A549 (cell line): ENCODE measurements around the gene PNLIPRP1. TPM values are rescaled to one million over a fixed set of nuclear protein-coding genes. Genes with fewer than 3 reads are reported as not detected.
A peak's percentile ranks its signal among the peaks of the same experiment; 100 is the strongest.

ENCODE experiments used
- ATAC-seq, 2 experiments: fragments of 200-7000 bp in 1 of 2; fragments of >200 bp in 1 of 2; cut with Nextera tagmentation in 1 of 2; cut with Tn5 transposase in 1 of 2; 3 replicates each; pipeline versions ENCODE4 v1.8.0 to v1.9.1; 2018 to 2020; ENCODE audit warnings: mild to moderate bottlenecking in 1 of 2, moderate library complexity in 1 of 2
- CTCF ChIA-PET: fragments of 300-600 bp; sonication (Branson Sonifier 250); formaldehyde crosslinking; extraction: SDS; loops from one replicate; lab custom pipeline; 2021; ENCODE audit warnings: antibody characterized with exemption, inconsistent platforms; lab: Yijun Ruan, JAX
- POLR2A ChIA-PET: fragments of 350-600 bp; formaldehyde crosslinking; extraction: SDS; loops from one replicate; lab custom pipeline; 2021; ENCODE audit warnings: antibody characterized with exemption, inconsistent platforms; lab: Yijun Ruan, JAX
- DNase-seq, 2 experiments: peaks; one replicate each; pipeline versions ENCODE4 v3.0.0 to v3.0.0-alpha.2; 2011 to 2016; ENCODE audit warnings: low read depth in 1 of 2, low spot score in 1 of 2
- FAIRE-seq: peaks from 2 replicates; lab custom pipeline; 2011; peaks lifted over from hg19 to GRCh38; lab: Jason Lieb, UNC
- H3K27ac ChIP-seq, 2 experiments: fragments of >200 bp; sonication (Bioruptor Twin); formaldehyde crosslinking; 3 replicates each; pipeline ENCODE4 v1.5.1; 2016 to 2017
- H3K4me1 ChIP-seq: fragments of >200 bp; sonication (Bioruptor Twin); formaldehyde crosslinking; 3 replicates; pipeline ENCODE4 v1.6.1; 2016
- H3K4me2 ChIP-seq: fragments of >200 bp; sonication (Bioruptor Twin); formaldehyde crosslinking; 3 replicates; pipeline ENCODE4 v1.6.1; 2016
- H3K4me3 ChIP-seq: fragments of >200 bp; sonication (Bioruptor Twin); formaldehyde crosslinking; 3 replicates; pipeline ENCODE4 v1.5.1; 2016
- H3K9me3 ChIP-seq: fragments of >200 bp; sonication (Bioruptor Twin); formaldehyde crosslinking; 3 replicates; pipeline ENCODE4 v1.6.1; 2016
- CBX8 ChIP-seq: fragments of 200-600 bp; sonication (generic); IDR thresholded peaks from 2 replicates; pipeline ENCODE4 v1.6.1; 2016
- EHMT2 ChIP-seq: fragments of 200-600 bp; sonication (generic); IDR thresholded peaks from 2 replicates; pipeline ENCODE4 v1.6.1; 2016; ENCODE audit warnings: antibody characterized with exemption, low read depth, mild to moderate bottlenecking, moderate library complexity
- FOXS1 ChIP-seq: fragments of 250-450 bp; sonication (Bioruptor Pico); IDR thresholded peaks from 2 replicates; pipeline ENCODE4 v1.5.0; 2020; ENCODE audit warnings: mild to moderate bottlenecking, moderate library complexity
- HEYL ChIP-seq: fragments of 250-450 bp; sonication (Bioruptor Pico); IDR thresholded peaks from 2 replicates; pipeline ENCODE4 v1.8.0; 2021; ENCODE audit warnings: mild to moderate bottlenecking, moderate library complexity
- HOXA7 ChIP-seq: fragments of 250-450 bp; sonication (Bioruptor Pico); IDR thresholded peaks from 2 replicates; pipeline ENCODE4 v1.5.0; 2020; ENCODE audit warnings: mild to moderate bottlenecking, moderate library complexity
- MAFK ChIP-seq: fragments of 450-650 bp; IDR thresholded peaks from 2 replicates; pipeline ENCODE4 v1.6.1; 2014; ENCODE audit not compliant: partially characterized antibody
- MAZ ChIP-seq: fragments of 150-350 bp; IDR thresholded peaks from 2 replicates; pipeline ENCODE4 v1.6.1; 2014; ENCODE audit warnings: antibody characterized with exemption, low read depth, low read length, borderline replicate concordance
- NR3C1 ChIP-seq: fragments of >200 bp; sonication (Bioruptor Twin); formaldehyde crosslinking; IDR thresholded peaks from 3 replicates; pipeline ENCODE4 v1.6.1; 2017
- RCOR1 ChIP-seq: fragments of 150-350 bp; IDR thresholded peaks from 2 replicates; pipeline ENCODE4 v1.6.1; 2014; ENCODE audit warnings: antibody characterized with exemption, low read length, low read depth
- RFX5 ChIP-seq: fragments of 450-650 bp; IDR thresholded peaks from 2 replicates; pipeline ENCODE4 v1.7.1; 2014; ENCODE audit warnings: antibody characterized with exemption, mild to moderate bottlenecking, moderate library complexity
- RNF2 ChIP-seq: fragments of 200-600 bp; sonication (generic); IDR thresholded peaks from 2 replicates; pipeline ENCODE4 v1.6.1; 2016; ENCODE audit warnings: low read depth, mild to moderate bottlenecking, antibody characterized with exemption, moderate library complexity, borderline replicate concordance
- TFCP2L1 ChIP-seq: fragments of 250-450 bp; sonication (Bioruptor Pico); IDR thresholded peaks from 2 replicates; pipeline ENCODE4 v1.5.0; 2021; ENCODE audit warnings: mild to moderate bottlenecking
- ZC3H11A ChIP-seq: fragments of 450-650 bp; IDR thresholded peaks from 2 replicates; pipeline ENCODE4 v1.6.1; 2014; ENCODE audit warnings: antibody characterized with exemption, mild to moderate bottlenecking
- ZNF302 ChIP-seq: fragments of 250-450 bp; sonication (Bioruptor Pico); IDR thresholded peaks from 2 replicates; pipeline ENCODE4 v1.9.0; 2021; ENCODE audit warnings: inconsistent platforms, mild to moderate bottlenecking, moderate library complexity
- WGBS: methylation state at CpG from one replicate; pipeline ENCODE4 v1.1.6; 2017; ENCODE audit errors: missing lambda C conversion rate; 5-methylcytosine and 5-hydroxymethylcytosine counted together
- polyA plus RNA-seq, 4 experiments: library from polyadenylated mRNA; depleted of rRNA in 3 of 4; stranded (reverse); fragments of >200 nt; fragmentation: RNase III in 1 of 4; extraction: RNeasy Plus Mini Kit Qiagen cat#74134 plus additional on column Dnase treatment in 1 of 4; gene quantifications; 2 replicates in 3 of 4; 3 replicates in 1 of 4; pipeline ENCODE4 v1.2.3, GENCODE V29; 2011 to 2017
- TF ChIP-seq, protein P1 (sequence below): fragments of >200 bp; sonication (Bioruptor Twin); formaldehyde crosslinking; IDR thresholded peaks from 3 replicates; pipeline ENCODE4 v1.5.1; 2016
- TF ChIP-seq, protein P2 (sequence below): IDR thresholded peaks from 2 replicates; pipeline ENCODE4 v1.6.1; 2012
- TF ChIP-seq, protein P3 (sequence below): fragments of 250-450 bp; sonication (Bioruptor Pico); IDR thresholded peaks from 2 replicates; pipeline ENCODE4 v1.5.0; 2021; ENCODE audit warnings: mild to moderate bottlenecking, moderate library complexity, borderline replicate concordance
- TF ChIP-seq, protein P4 (sequence below): IDR thresholded peaks from 2 replicates; pipeline ENCODE4 v1.6.1; 2012; ENCODE audit warnings: low read depth, borderline replicate concordance
- TF ChIP-seq, protein P5 (sequence below): fragments of 250-450 bp; sonication (Bioruptor Pico); IDR thresholded peaks from 2 replicates; pipeline ENCODE4 v1.5.0; 2020; ENCODE audit warnings: low read depth, mild to moderate bottlenecking, moderate library complexity
- TF ChIP-seq, protein P6 (sequence below): fragments of 150-350 bp; IDR thresholded peaks from 2 replicates; pipeline ENCODE4 v1.6.1; 2014; ENCODE audit warnings: low read depth, mild to moderate bottlenecking, low read length

PNLIPRP1 gene
- polyA plus RNA-seq, 2 of the 4 experiments (the other 2 are of a cell fraction): not detected

DNA sequence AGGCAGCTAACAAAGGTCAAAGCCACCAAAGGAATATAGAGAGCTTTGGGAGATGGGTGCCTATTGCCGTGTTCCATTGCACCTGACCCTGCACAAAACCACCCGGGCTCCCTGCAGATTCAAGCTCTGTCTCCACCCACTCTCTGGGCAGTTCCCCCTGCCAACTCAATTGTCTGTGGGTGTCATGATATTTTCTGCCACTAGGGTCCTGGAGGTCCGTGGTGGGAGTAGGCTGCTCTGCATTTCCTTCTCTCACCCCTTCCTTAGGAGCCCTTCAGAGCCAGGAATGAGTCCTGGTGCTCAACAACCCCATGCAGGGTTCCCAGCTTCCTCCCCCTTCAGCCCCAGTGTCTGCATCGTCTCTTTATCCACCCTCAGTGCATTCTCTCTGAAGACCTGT lies 64.1 kb downstream of the PNLIPRP1 start:
- H3K27ac ChIP-seq: no peak overlapping the region
- peak; percentile 61 to 96; a peak in 4 of 6 replicates for ATAC-seq
- WGBS: 6% methylated on average over 4 of the region's 4 CpGs
- H3K4me1 ChIP-seq: peaks cover 14% of the 10 kb centered on the region; the same call in 2 of the 3 replicates
- TF ChIP-seq, protein P1, sequence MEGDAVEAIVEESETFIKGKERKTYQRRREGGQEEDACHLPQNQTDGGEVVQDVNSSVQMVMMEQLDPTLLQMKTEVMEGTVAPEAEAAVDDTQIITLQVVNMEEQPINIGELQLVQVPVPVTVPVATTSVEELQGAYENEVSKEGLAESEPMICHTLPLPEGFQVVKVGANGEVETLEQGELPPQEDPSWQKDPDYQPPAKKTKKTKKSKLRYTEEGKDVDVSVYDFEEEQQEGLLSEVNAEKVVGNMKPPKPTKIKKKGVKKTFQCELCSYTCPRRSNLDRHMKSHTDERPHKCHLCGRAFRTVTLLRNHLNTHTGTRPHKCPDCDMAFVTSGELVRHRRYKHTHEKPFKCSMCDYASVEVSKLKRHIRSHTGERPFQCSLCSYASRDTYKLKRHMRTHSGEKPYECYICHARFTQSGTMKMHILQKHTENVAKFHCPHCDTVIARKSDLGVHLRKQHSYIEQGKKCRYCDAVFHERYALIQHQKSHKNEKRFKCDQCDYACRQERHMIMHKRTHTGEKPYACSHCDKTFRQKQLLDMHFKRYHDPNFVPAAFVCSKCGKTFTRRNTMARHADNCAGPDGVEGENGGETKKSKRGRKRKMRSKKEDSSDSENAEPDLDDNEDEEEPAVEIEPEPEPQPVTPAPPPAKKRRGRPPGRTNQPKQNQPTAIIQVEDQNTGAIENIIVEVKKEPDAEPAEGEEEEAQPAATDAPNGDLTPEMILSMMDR: no peak
- TF ChIP-seq HEYL (no peak), RFX5 (no peak), ZNF302 (CRISPR knock-in tag) (no peak), FOXS1 (CRISPR knock-in tag) (no peak), MAFK (no peak), HOXA7 (CRISPR knock-in tag) (no peak), RNF2 (no peak), TFCP2L1 (CRISPR knock-in tag) (no peak), RCOR1 (no peak), ZC3H11A (no peak), CBX8 (no peak), NR3C1 (no peak), MAZ (no peak)
- TF ChIP-seq, protein P2, sequence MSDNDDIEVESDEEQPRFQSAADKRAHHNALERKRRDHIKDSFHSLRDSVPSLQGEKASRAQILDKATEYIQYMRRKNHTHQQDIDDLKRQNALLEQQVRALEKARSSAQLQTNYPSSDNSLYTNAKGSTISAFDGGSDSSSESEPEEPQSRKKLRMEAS: no peak
- TF ChIP-seq, protein P3, sequence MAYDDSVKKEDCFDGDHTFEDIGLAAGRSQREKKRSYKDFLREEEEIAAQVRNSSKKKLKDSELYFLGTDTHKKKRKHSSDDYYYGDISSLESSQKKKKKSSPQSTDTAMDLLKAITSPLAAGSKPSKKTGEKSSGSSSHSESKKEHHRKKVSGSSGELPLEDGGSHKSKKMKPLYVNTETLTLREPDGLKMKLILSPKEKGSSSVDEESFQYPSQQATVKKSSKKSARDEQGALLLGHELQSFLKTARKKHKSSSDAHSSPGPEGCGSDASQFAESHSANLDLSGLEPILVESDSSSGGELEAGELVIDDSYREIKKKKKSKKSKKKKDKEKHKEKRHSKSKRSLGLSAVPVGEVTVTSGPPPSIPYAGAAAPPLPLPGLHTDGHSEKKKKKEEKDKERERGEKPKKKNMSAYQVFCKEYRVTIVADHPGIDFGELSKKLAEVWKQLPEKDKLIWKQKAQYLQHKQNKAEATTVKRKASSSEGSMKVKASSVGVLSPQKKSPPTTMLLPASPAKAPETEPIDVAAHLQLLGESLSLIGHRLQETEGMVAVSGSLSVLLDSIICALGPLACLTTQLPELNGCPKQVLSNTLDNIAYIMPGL: no peak
- TF ChIP-seq, protein P4, sequence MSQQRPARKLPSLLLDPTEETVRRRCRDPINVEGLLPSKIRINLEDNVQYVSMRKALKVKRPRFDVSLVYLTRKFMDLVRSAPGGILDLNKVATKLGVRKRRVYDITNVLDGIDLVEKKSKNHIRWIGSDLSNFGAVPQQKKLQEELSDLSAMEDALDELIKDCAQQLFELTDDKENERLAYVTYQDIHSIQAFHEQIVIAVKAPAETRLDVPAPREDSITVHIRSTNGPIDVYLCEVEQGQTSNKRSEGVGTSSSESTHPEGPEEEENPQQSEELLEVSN: no peak
- TF ChIP-seq, protein P5, sequence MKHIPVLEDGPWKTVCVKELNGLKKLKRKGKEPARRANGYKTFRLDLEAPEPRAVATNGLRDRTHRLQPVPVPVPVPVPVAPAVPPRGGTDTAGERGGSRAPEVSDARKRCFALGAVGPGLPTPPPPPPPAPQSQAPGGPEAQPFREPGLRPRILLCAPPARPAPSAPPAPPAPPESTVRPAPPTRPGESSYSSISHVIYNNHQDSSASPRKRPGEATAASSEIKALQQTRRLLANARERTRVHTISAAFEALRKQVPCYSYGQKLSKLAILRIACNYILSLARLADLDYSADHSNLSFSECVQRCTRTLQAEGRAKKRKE (CRISPR knock-in tag): no peak
- TF ChIP-seq, protein P6, sequence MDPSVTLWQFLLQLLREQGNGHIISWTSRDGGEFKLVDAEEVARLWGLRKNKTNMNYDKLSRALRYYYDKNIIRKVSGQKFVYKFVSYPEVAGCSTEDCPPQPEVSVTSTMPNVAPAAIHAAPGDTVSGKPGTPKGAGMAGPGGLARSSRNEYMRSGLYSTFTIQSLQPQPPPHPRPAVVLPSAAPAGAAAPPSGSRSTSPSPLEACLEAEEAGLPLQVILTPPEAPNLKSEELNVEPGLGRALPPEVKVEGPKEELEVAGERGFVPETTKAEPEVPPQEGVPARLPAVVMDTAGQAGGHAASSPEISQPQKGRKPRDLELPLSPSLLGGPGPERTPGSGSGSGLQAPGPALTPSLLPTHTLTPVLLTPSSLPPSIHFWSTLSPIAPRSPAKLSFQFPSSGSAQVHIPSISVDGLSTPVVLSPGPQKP: no peak
- TF ChIP-seq, all 56 proteins: peak for 0
- H3K4me3 ChIP-seq: no peak overlapping the region
- no peak overlapping the region for H3K4me2 ChIP-seq
- CTCF ChIA-PET: interaction anchor here (1.3 to 1.5 kb wide), 3 partner anchors 29 to 133 kb away, joined by 3 to 5 read pairs (median 5); no protein-coding TSS in a partner anchor
- FAIRE-seq: no peak
- peak; percentile 31 to 48 for DNase-seq
- POLR2A ChIA-PET: no interaction called here
- peaks cover 6% of the 10 kb centered on the region; the same call in 1 of the 3 replicates for H3K9me3 ChIP-seq

DNA sequence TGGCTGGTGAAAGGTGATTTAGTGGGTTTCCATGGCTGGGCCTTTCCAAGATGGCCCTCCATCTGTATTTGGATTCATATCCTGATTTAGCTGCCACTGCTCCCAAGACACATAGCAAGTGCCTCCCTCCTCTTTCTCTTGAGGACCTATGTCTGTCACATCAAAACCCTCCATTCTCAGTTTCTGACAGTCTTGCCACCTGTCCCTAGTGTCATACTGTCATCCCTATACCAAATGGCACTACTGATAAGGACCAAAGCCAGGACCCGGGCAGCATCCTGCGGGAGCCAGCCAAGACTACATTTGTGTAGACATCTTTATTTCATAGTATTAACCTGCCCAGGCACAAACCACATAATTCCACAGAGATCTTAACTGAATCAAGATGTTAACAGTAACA lies 64.8 kb downstream of the PNLIPRP1 start:
- ChIA-PET CTCF (interaction anchor here (1.1 to 1.6 kb wide), 4 partner anchors 27 to 513 kb away, joined by 3 to 5 read pairs (median 4); no protein-coding TSS in a partner anchor), POLR2A (no interaction called here)
- DNase-seq: no peak
- Histone ChIP-seq H3K4me2 (no peak overlapping the region), H3K4me1 (peaks cover 14% of the 10 kb centered on the region; the same call in 2 of the 3 replicates), H3K4me3 (no peak overlapping the region), H3K9me3 (peaks cover 3% of the 10 kb centered on the region; the same call in 1 of the 3 replicates), H3K27ac (no peak overlapping the region)
- FAIRE-seq: no peak
- ATAC-seq: no peak
- 76% methylated on average over 2 of the region's 2 CpGs for WGBS
- no peak for TF ChIP-seq EHMT2
